Lower lobe of right lung (tissue), 2 donors: ENCODE data around the gene FLCN. TPM values are rescaled to one million over a fixed set of nuclear protein-coding genes. Genes with fewer than 3 reads are reported as not detected.

ENCODE experiments used
- ATAC-seq, 2 donors: fragments of 200-7000 bp; cut with Tn5 transposase; one replicate each; pipeline ENCODE4 v1.9.1; 2020 to 2022; ENCODE audit warnings: mild to moderate bottlenecking in 2 of 2, moderate library complexity in 2 of 2
- DNase-seq: peaks from one replicate; pipeline ENCODE4 v3.0.0-alpha.2; 2020
- H3K27ac ChIP-seq: fragments of 200-600 bp; one replicate; pipeline ENCODE4 v1.8.0; 2022
- H3K27me3 ChIP-seq: fragments of 200-600 bp; one replicate; pipeline ENCODE4 v1.8.0; 2022; ENCODE audit warnings: low read depth
- H3K36me3 ChIP-seq: fragments of 200-600 bp; one replicate; pipeline ENCODE4 v1.8.0; 2022; ENCODE audit warnings: mild to moderate bottlenecking
- H3K4me1 ChIP-seq: fragments of 200-600 bp; one replicate; pipeline ENCODE4 v1.8.0; 2022
- H3K4me3 ChIP-seq: fragments of 200-600 bp; one replicate; pipeline ENCODE4 v1.8.0; 2022; ENCODE audit warnings: mild to moderate bottlenecking
- H3K9me3 ChIP-seq: fragments of 200-600 bp; one replicate; pipeline ENCODE4 v1.8.0; 2022
- CTCF ChIP-seq: fragments of 200-600 bp; IDR thresholded peaks from one replicate; pipeline ENCODE4 v1.8.0; 2022; ENCODE audit warnings: antibody characterized with exemption, mild to moderate bottlenecking
- intact Hi-C: fragments of 100-400 bp; cut with DNase I; formaldehyde crosslinking; loops from one replicate; pipeline ENCODE4 v1.11.0; 2022
- total RNA-seq: library from RNA; stranded (reverse); fragmentation: NEBNext Ultra II Directional; extraction: Animal tissue kit (Norgen Biotek cat#: 25700); gene quantifications from one replicate; pipeline ENCODE4 v1.2.1, GENCODE V29; 2021
- donor health status: DM: no; HTN: yes; CAD: no; lungs with severe emphysema.

FLCN gene
- total RNA-seq, 1 donor from 2014 or later: 92.6 TPM

- Histone ChIP-seq H3K27ac (peak overlapping the region; percentile 3), H3K36me3 (peaks cover 50% of the 10 kb centered on the region), H3K27me3 (no peaks in the 10 kb centered on the region), H3K4me1 (peaks cover 44% of the 10 kb centered on the region), H3K4me3 (no peak overlapping the region), H3K9me3 (no peaks in the 10 kb centered on the region)
- DNase-seq (no peak), ATAC-seq (no peak)
- TF ChIP-seq CTCF: no peak
- intact Hi-C loops: no loop called here
Observed at GRCh38 chr17:17275971-17276370, 39.0 kb upstream of the FLCN start.

GRCh38 chr17:17269926-17270773 is 33.2 kb upstream of the FLCN start:
- ATAC-seq: no peak
- intact Hi-C loops: no loop called here
- H3K36me3 ChIP-seq: peaks cover 98% of the 10 kb centered on the region
- peak; percentile 22 for TF ChIP-seq CTCF
- no peak overlapping the region for H3K27ac ChIP-seq
- H3K4me3 ChIP-seq: no peak overlapping the region
- no peaks in the 10 kb centered on the region for H3K9me3 ChIP-seq
- DNase-seq: no peak
- H3K4me1 ChIP-seq: no peaks in the 10 kb centered on the region
- H3K27me3 ChIP-seq: no peaks in the 10 kb centered on the region

DNA sequence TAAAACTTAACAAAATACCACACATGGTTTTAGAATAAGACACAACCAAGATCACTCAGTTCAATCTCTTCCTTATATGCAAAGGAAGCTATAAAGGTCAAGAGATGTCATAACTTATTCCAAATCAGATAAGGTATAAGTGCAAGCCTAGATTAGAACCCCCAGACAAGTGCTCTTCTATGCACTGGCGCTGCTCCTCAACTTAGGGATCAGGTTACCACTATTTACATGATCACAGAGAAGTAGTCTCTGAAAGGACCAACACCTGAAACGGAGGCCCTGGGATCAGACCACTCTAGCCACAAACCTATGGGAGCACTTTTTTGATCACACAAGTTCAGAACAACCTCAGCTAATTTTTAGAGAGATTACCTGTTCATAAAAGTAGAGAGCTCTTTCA is 27.5 kb upstream of the FLCN start:
- DNase-seq (no peak), ATAC-seq (peak; percentile 62 to 92)
- H3K4me3 ChIP-seq: no peak overlapping the region
- no peaks in the 10 kb centered on the region for H3K4me1 ChIP-seq
- H3K9me3 ChIP-seq: no peaks in the 10 kb centered on the region
- H3K36me3 ChIP-seq: peaks cover 98% of the 10 kb centered on the region
- no peak overlapping the region for H3K27ac ChIP-seq
- no peaks in the 10 kb centered on the region for H3K27me3 ChIP-seq
- no peak for TF ChIP-seq CTCF
- intact Hi-C loops: no loop called here

GRCh38 chr17:17258998-17259397 is 22.0 kb upstream of the FLCN start:
- ATAC-seq (no peak), DNase-seq (no peak)
- Histone ChIP-seq H3K36me3 (peaks cover 98% of the 10 kb centered on the region), H3K27me3 (no peaks in the 10 kb centered on the region), H3K4me1 (no peaks in the 10 kb centered on the region), H3K9me3 (no peaks in the 10 kb centered on the region), H3K4me3 (no peak overlapping the region), H3K27ac (no peak overlapping the region)
- TF ChIP-seq CTCF: no peak
- intact Hi-C loops: no loop called here

GRCh38 chr17:17258011-17258410 is 21.0 kb upstream of the FLCN start:
- intact Hi-C loops: no loop called here
- TF ChIP-seq CTCF: no peak
- H3K9me3 ChIP-seq: no peaks in the 10 kb centered on the region
- H3K4me1 ChIP-seq: no peaks in the 10 kb centered on the region
- ATAC-seq (no peak), DNase-seq (no peak)
- H3K4me3 ChIP-seq: no peak overlapping the region
- no peaks in the 10 kb centered on the region for H3K27me3 ChIP-seq
- peaks cover 99% of the 10 kb centered on the region for H3K36me3 ChIP-seq
- H3K27ac ChIP-seq: no peak overlapping the region
